Gastroesophageal sphincter (tissue), 4 donors: ENCODE measurements around the gene IGLL5. TPM values are rescaled to one million over a fixed set of nuclear protein-coding genes. Genes with fewer than 3 reads are reported as not detected.
"Not testable (repeated sequence)": the region's sequence is repeated elsewhere in the genome, so short reads cannot be mapped to it uniquely, and the experiment has no call there.

ENCODE experiments used
- ATAC-seq: fragments of 150-250 bp; one replicate; pipeline ENCODE4 v1.9.1; 2016; ENCODE audit warnings: mild to moderate bottlenecking, moderate library complexity
- H3K27ac ChIP-seq, 4 donors: fragments of 200-600 bp; sonication (generic) in 3 of 4; 1 replicate in 3 of 4; 2 replicates in 1 of 4; pipeline ENCODE4 v1.5.1; 2016 to 2019
- H3K27me3 ChIP-seq: fragments of 200-600 bp; sonication (generic); one replicate; pipeline ENCODE4 v1.5.1; 2019
- H3K36me3 ChIP-seq, 2 donors: fragments of 200-600 bp; sonication (generic); one replicate each; pipeline ENCODE4 v1.5.1; 2019; ENCODE audit warnings: control low read depth in 1 of 2
- H3K4me1 ChIP-seq, 3 donors: fragments of 200-600 bp; sonication (generic); 1 replicate in 2 of 3; 2 replicates in 1 of 3; pipeline ENCODE4 v1.5.1; 2016 to 2019; ENCODE audit warnings: control low read depth in 2 of 3
- H3K4me3 ChIP-seq, 2 donors: fragments of 200-600 bp; sonication (generic); one replicate each; pipeline ENCODE4 v1.5.1; 2019; ENCODE audit warnings: mild to moderate bottlenecking in 1 of 2, moderate library complexity in 1 of 2
- H3K9me3 ChIP-seq, 3 donors: fragments of 200-600 bp; sonication (generic); one replicate each; pipeline ENCODE4 v1.5.1; 2017 to 2019; ENCODE audit warnings: control low read depth in 2 of 3
- EP300 ChIP-seq: sonication (generic); formaldehyde crosslinking; IDR thresholded peaks from one replicate; pipeline ENCODE4 v1.6.1; 2017; ENCODE audit warnings: antibody characterized with exemption, mild to moderate bottlenecking
- POLR2A ChIP-seq, 2 donors: fragments of 450-650 bp; IDR thresholded peaks; one replicate each; pipeline ENCODE4 v1.6.1; 2017; ENCODE audit warnings: antibody characterized with exemption in 2 of 2, mild to moderate bottlenecking in 2 of 2, moderate library complexity in 1 of 2
- POLR2AphosphoS5 ChIP-seq: sonication (generic); formaldehyde crosslinking; IDR thresholded peaks from one replicate; pipeline ENCODE4 v1.6.1; 2017; ENCODE audit warnings: antibody characterized with exemption
- WGBS, 2 donors: methylation state at CpG; one replicate each; pipeline ENCODE4 v1.1.5; 2018; ENCODE audit warnings: low coverage in 1 of 2; 5-methylcytosine and 5-hydroxymethylcytosine counted together
- total RNA-seq, 4 donors: library from RNA; depleted of rRNA; stranded (reverse); fragments of >200 nt; gene quantifications; one replicate each; pipeline ENCODE4 v1.1.0, GENCODE V29; 2016
- TF ChIP-seq, protein P1 (sequence below), 4 experiments: fragments of 200-600 bp in 2 of 4; fragments of 450-650 bp in 2 of 4; sonication (generic) in 1 of 4; IDR thresholded peaks; one replicate each; pipeline ENCODE4 v1.5.1; 2017 to 2019; ENCODE audit warnings: antibody characterized with exemption in 4 of 4, mild to moderate bottlenecking in 2 of 4, moderate library complexity in 2 of 4

Gene IGLL5
- total RNA-seq, 4 donors from 2014 or later = 4.1 TPM; not detected in 3

DNA sequence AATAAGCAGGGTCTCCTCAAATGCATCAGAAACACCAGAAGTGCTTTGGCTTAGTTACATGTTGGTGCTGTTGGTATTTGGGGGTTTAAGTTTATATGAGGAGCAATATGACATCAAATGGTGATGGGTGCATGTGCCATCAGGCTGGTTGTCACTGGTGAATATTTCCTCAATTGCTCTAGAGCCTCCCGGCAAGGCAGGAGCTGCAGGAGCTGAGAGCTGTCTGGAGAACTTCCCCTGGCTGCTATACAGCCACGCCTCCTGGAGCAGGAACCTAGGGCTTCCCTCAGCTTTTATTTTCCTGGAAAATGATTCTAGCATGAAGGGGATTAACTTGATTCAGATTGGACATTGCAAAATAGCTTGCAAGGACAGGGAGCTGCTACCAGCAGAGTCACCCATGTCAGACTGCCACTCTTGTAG, 15.8 kb downstream of the IGLL5 start:
- WGBS, 2 donors = 17 to 27% methylated on average over 1 to 2 of the region's 2 CpGs
- no peaks in the 10 kb centered on the region for H3K36me3 ChIP-seq
- TF ChIP-seq POLR2AphosphoS5 = no peak
- TF ChIP-seq EP300 = no peak
- TF ChIP-seq, protein P1, sequence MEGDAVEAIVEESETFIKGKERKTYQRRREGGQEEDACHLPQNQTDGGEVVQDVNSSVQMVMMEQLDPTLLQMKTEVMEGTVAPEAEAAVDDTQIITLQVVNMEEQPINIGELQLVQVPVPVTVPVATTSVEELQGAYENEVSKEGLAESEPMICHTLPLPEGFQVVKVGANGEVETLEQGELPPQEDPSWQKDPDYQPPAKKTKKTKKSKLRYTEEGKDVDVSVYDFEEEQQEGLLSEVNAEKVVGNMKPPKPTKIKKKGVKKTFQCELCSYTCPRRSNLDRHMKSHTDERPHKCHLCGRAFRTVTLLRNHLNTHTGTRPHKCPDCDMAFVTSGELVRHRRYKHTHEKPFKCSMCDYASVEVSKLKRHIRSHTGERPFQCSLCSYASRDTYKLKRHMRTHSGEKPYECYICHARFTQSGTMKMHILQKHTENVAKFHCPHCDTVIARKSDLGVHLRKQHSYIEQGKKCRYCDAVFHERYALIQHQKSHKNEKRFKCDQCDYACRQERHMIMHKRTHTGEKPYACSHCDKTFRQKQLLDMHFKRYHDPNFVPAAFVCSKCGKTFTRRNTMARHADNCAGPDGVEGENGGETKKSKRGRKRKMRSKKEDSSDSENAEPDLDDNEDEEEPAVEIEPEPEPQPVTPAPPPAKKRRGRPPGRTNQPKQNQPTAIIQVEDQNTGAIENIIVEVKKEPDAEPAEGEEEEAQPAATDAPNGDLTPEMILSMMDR (IDR thresholded peaks at IDR 0.05) = no peak
- TF ChIP-seq POLR2A (IDR thresholded peaks at IDR 0.05) = no peak
- H3K4me1 ChIP-seq = peaks cover 0 to 6% (median 0%) of the 10 kb centered on the region in 3 donors
- H3K27ac ChIP-seq = no peak overlapping the region
- H3K4me3 ChIP-seq = no peak overlapping the region
- ATAC-seq = no peak
- no peaks in the 10 kb centered on the region for H3K9me3 ChIP-seq
- H3K27me3 ChIP-seq = peaks cover 5% of the 10 kb centered on the region

DNA sequence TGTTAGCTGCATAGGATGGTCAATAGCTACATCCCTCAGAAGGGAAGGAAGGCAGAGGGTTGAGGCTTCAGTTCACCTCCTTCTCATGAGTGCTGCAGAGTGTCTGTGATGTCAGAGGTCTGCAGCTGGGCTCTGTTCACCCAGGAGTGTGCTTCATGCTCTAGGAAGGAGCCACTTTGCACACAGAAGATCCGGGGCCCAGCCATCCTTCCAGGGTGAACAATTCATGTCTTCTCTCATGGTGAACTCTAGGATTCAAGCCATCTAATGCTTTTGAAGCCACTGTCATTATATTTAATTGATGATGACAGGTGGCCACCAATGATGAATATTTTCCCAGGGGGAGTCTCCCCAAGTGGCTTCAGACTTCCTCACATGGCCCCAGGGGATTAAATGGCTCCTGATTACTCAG, 16.2 kb downstream of the IGLL5 start:
- not testable (repeated sequence) for H3K36me3 ChIP-seq, H3K4me3 ChIP-seq, H3K4me1 ChIP-seq, H3K9me3 ChIP-seq, H3K27ac ChIP-seq, H3K27me3 ChIP-seq, ATAC-seq
- 44% methylated on average over 1 of the region's 1 CpG; no CpG with 5 or more reads in 1 of the 2 donors for WGBS, 2 donors

DNA sequence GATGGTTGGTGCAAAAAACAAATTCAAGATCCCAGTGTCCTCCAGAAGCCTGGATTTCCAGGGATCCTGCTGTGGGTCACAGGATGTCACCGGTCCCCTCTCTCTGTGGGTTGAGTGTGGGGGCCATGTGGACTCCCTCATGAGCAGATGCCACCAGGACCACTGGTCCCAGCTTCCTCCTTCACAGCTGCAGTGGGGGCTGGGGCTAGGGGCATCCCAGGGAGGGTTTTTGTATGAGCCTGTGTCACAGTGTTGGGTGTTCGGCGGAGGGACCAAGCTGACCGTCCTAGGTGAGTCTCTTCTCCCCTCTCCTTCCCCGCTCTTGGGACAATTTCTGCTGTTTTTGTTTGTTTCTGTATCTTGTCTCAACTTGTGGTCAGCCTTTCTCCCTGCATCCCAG, 17.1 kb downstream of the IGLL5 start:
- not testable (repeated sequence) for H3K9me3 ChIP-seq, H3K4me3 ChIP-seq, ATAC-seq, H3K27me3 ChIP-seq, H3K4me1 ChIP-seq, H3K36me3 ChIP-seq, H3K27ac ChIP-seq
- WGBS, 2 donors = 100% methylated on average over 1 of the region's 5 CpGs

DNA sequence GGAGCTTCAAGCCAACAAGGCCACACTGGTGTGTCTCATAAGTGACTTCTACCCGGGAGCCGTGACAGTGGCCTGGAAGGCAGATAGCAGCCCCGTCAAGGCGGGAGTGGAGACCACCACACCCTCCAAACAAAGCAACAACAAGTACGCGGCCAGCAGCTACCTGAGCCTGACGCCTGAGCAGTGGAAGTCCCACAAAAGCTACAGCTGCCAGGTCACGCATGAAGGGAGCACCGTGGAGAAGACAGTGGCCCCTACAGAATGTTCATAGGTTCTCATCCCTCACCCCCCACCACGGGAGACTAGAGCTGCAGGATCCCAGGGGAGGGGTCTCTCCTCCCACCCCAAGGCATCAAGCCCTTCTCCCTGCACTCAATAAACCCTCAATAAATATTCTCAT, 18.8 kb downstream of the IGLL5 start:
- H3K4me1 ChIP-seq, H3K9me3 ChIP-seq, H3K27ac ChIP-seq, H3K36me3 ChIP-seq, H3K4me3 ChIP-seq, ATAC-seq: not testable (repeated sequence)
- H3K27me3 ChIP-seq = peaks cover 15% of the 10 kb centered on the region
- no CpG with 5 or more reads among the region's 10 CpGs for whole genome bisulfite sequencing, 2 donors

DNA sequence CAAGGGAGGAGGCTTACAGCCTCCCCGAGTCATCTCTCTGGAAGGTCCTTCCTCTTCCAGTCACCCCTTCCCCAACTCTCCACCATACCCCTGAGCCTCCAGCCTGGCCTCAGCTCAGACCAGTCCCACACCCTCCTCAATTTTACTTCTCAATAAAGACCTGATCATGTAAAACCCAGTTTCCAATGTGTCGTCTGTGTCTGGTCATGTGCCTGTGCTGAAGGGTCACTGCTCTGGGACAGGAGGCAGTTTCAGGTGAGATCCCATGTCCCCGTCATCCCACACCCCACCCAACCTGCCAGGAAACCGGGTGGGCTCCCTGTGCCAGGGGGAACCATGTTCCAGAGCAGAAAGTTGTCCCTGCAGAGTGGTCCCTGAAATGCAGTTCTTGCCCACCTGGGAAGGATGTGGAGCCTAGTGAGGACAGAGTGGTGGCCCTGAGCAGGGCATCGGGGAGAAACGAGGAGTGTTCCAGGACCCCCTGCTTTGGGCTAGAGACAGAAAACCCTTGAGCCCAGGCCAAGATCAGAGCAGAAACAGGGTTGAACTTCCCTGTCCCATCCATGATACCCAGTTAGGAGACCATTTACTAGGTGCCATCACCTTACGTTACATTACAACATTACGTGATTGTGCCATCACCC, 19.4 kb downstream of the IGLL5 start:
- TF ChIP-seq EP300 = no peak
- TF ChIP-seq POLR2A (IDR thresholded peaks at IDR 0.05) = no peak
- no peak for TF ChIP-seq POLR2AphosphoS5
- TF ChIP-seq, protein P1 (IDR thresholded peaks at IDR 0.05) = no peak

DNA sequence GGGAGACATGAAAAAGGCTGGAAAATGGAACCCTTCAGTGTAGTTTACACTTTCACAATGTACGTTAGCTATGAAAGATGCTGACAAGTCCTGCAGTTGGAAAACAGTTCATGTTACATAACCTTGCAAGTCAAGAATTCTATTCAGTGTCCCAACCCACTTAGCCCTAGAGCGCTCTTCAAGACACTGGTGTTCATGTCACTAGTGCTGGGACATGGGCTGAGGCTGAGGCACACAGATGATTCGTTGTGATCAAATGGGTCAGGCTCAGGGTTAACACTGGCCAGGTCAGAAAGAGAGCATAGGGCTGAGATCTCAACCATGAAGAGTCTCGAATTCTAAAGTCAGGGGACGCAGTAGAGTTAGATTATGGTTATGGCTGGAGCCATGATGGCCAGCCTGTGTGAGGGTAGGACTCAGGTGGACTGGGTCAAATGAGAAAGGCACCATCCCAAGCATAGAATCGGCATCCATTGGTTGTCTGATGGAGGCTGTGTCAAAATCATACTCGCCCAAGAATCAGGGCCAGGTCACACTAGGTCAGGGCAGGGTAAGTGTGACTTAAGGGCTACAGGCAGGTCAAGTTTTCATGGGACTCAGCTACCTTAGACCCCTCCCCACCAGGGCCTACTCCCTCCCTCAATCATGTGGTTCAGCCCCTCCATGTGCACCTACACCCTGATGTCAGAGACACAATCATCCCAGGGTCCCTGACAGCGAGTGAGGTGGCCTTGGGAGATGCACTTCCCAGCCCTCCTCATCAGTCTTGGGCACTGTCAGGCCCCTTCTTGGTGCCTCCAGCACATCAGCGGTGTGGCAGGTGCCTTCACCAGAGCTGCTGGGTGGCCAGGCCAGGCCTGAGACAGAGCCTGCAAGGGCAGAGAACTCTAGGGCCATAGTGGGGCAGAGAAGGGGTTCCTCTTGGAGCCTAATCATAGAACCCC, 20.2 kb downstream of the IGLL5 start:
- no peak overlapping the region for H3K4me3 ChIP-seq
- peaks cover 15% of the 10 kb centered on the region for H3K27me3 ChIP-seq
- TF ChIP-seq POLR2A (IDR thresholded peaks at IDR 0.05) = no peak
- no peak for TF ChIP-seq EP300
- no peak for TF ChIP-seq POLR2AphosphoS5
- TF ChIP-seq, protein P1 (IDR thresholded peaks at IDR 0.05) = no peak
- no peaks in the 10 kb centered on the region for H3K36me3 ChIP-seq
- peaks cover 0 to 6% (median 0%) of the 10 kb centered on the region in 3 donors for H3K4me1 ChIP-seq
- ATAC-seq = no peak
- H3K27ac ChIP-seq = no peak overlapping the region
- H3K9me3 ChIP-seq = no peaks in the 10 kb centered on the region
- 78 to 98% methylated on average over 5 to 6 of the region's 9 CpGs for WGBS, 2 donors

More for the DNA sequence above, 19.4 kb downstream of the IGLL5 start:
- 80 to 91% methylated on average over 4 to 5 of the region's 8 CpGs for WGBS, 2 donors
- H3K27me3 ChIP-seq = peaks cover 15% of the 10 kb centered on the region
- H3K4me3 ChIP-seq = no peak overlapping the region
- peaks cover 0 to 6% (median 0%) of the 10 kb centered on the region in 3 donors for H3K4me1 ChIP-seq
- no peak for ATAC-seq
- H3K27ac ChIP-seq = no peak overlapping the region
- H3K36me3 ChIP-seq = no peaks in the 10 kb centered on the region
- no peaks in the 10 kb centered on the region for H3K9me3 ChIP-seq
